T-helper 1 cell treated with Interleukin-12 subunit alpha and Interleukin-12 subunit beta and Interleukin-4 antibody, amounts not matched to agents 30 μg/mL and 1 μg/mL, for 36 hours (primary cell): ENCODE results near the gene PTPRN2.
"Not testable (repeated sequence)": the region's sequence is repeated elsewhere in the genome, so short reads cannot be mapped to it uniquely, and the experiment has no call there.

Experiments
- H3K27ac Mint-ChIP-seq: one replicate; pipeline ENCODE4 v1.8.0; 2021; ENCODE audit warnings: mild to moderate bottlenecking, mixed read lengths
- H3K27me3 Mint-ChIP-seq: one replicate; pipeline ENCODE4 v1.8.0; 2021; ENCODE audit warnings: low read depth, mixed read lengths
- H3K36me3 Mint-ChIP-seq: one replicate; pipeline ENCODE4 v1.8.0; 2021; ENCODE audit warnings: low read depth, mixed read lengths
- H3K4me1 Mint-ChIP-seq: one replicate; pipeline ENCODE4 v1.8.0; 2021; ENCODE audit warnings: low read depth, mixed read lengths
- H3K4me3 Mint-ChIP-seq: one replicate; pipeline ENCODE4 v1.8.0; 2021; ENCODE audit warnings: mild to moderate bottlenecking, moderate library complexity, mixed read lengths
- H3K9me3 Mint-ChIP-seq: one replicate; pipeline ENCODE4 v1.8.0; 2021; ENCODE audit warnings: mixed read lengths

PTPRN2 gene

DNA sequence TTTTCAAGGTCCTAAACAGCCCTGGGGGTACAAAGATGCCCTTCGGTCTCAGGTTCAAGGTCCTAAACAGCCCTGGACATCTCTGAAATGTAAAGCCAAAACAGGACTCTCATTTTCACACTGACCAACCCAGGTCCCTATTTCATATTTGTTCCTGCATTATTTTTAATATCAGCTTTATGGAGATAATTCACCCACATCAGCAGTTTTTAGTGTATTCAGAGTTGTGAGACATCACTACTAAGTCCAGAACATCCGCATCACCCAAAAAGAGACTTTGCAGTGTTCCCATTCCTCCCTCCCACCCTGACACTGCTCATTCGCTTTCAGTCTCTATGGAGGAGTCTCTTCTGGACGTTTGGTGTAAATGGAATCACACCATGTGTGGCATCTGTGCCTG lies 420.2 kb downstream of the PTPRN2 start:
- H3K4me3 Mint-ChIP-seq, result no peak overlapping the region
- H3K36me3 Mint-ChIP-seq, result no peaks in the 10 kb centered on the region
- no peaks in the 10 kb centered on the region for H3K4me1 Mint-ChIP-seq
- H3K9me3 Mint-ChIP-seq, result peaks cover 14% of the 10 kb centered on the region
- H3K27ac Mint-ChIP-seq, result no peak overlapping the region
- no peaks in the 10 kb centered on the region for H3K27me3 Mint-ChIP-seq

DNA sequence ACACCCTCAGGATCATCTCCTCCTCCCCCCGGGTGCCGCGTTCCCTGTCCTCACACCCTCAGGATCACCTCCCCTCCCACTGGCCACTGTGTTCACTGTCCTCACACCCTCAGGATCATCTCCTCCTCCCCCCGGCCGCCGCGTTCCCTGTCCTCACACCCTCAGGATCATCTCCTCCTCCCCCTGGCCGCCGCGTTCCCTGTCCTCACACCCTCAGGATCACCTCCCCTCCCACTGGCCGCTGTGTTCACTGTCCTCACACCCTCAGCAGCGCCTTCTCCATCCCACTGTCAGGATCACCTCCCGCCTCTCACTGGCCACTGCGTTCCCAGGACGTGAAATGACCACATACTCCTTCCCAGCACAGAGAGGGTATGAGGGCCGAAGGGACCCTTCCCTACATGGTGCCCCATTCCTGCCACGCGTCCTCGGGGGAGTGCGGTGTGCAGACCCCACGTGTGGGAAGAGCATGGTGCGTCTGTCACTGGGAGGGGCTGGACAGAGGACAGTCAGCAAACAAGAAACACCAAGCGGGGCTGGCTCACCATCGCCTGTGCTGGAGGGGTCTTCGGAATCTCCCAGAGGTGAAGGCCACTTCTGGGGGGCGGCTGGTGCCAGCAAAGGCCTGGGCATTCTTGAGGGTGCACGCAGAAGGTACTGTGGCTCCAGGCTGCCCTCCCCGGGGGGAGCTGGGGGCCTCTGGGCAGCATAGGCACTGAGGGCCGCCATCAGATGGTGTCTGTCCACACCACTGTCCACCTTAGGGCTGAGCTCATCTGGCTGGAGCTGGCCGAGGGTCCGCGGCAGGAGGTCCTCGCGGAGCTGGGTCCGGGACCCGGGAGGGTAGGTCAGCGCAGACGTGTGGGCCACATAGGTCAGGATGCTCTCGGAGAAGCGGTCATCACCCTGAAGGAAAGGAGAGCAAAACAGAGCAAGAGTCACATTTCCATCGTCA lies 421.0 kb downstream of the PTPRN2 start:
- no peaks in the 10 kb centered on the region for H3K27me3 Mint-ChIP-seq
- H3K27ac Mint-ChIP-seq, result no peak overlapping the region
- peaks cover 12% of the 10 kb centered on the region for H3K9me3 Mint-ChIP-seq
- H3K36me3 Mint-ChIP-seq, result no peaks in the 10 kb centered on the region
- no peak overlapping the region for H3K4me3 Mint-ChIP-seq
- H3K4me1 Mint-ChIP-seq, result no peaks in the 10 kb centered on the region

DNA sequence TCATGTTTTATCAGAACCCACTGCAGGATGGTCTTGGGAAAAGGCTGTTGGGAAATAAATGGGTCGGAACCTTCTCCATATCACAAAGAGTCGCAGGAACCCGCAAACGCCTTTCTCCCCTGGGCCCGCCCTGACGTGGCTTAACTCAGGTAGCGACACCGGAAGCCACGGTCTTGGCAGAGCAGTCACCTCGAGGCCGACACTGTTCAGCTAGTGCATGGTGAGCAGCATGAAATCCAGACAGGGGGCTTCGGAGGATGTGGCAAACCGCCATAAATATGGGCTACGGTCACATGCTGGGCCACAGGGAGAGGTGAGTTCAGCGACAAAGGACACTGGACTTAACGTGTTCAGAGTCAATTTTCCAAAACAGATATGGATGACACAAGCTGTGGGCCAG lies 421.9 kb downstream of the PTPRN2 start:
- Mint-ChIP-seq H3K27me3 (no peaks in the 10 kb centered on the region), H3K4me1 (no peaks in the 10 kb centered on the region), H3K27ac (no peak overlapping the region), H3K4me3 (no peak overlapping the region), H3K9me3 (peaks cover 12% of the 10 kb centered on the region), H3K36me3 (no peaks in the 10 kb centered on the region)

DNA sequence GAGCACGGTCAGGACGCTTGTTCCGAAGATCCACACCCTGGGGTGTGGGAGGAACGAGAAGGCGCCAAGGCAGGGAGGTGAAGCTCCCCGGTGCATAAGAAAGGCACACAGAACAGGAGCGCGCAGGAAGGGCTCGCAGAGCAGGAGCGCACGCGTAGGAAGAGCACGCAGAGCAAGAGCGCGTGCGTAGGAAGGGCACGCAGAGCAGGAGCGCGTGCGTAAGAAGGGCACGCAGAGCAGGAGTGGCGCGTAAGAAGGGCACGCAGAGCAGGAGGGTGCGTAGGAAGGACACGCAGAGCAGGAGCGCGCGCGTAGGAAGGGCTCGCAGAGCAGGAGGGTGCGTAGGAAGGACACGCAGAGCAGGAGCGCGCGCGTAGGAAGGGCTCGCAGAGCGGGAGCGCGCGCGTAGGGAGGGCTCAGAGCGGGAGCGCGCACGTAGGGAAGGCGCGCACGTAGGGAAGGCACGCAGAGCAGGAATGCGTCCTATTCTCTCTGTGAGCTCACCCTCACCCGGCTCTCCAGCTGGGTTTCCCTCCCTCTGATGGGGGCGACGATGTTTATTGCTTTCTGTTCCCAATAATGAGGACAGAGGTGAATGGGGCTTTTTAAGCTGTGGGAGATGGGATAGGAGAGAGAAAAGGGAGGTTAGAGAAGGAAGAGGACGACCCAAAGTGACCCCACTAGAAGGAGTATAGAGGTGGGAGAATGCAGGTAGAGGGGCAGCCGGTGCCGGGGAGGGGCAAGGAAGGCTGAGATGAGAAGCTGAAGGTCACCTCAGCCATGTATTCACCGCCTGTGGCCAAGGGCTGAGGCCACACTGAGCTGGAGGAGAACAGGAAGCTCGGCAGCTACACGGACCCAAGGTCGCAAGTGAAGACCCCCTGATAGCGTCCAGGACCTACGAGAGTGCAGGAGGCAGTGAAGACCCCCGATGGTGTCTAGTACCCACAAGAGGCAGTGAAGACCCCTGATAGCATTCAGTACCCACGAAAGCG lies 423.2 kb downstream of the PTPRN2 start:
- H3K36me3 Mint-ChIP-seq, result no peaks in the 10 kb centered on the region
- H3K27me3 Mint-ChIP-seq, result no peaks in the 10 kb centered on the region
- H3K4me1 Mint-ChIP-seq, result no peaks in the 10 kb centered on the region
- H3K27ac Mint-ChIP-seq, result no peak overlapping the region
- peaks cover 12% of the 10 kb centered on the region for H3K9me3 Mint-ChIP-seq
- no peak overlapping the region for H3K4me3 Mint-ChIP-seq

DNA sequence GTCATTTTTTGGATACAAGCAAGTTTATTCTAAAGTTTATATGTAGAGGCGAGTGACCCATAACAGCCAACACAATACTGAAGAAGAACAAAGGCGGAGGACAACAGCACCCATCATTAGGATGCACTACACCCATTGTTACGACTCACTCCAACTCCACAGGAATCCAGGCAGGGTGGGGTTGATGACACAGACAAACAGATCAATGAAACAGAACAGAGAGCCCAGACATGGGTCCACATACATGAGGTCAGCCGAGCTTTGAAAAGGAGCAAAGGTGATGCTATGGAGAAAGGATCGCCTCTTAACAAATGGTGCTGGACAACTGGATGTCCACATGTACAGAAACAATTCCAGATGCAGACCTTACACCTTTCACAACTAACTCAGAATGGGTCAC lies 426.4 kb downstream of the PTPRN2 start:
- Mint-ChIP-seq H3K36me3 (no peaks in the 10 kb centered on the region), H3K9me3 (peaks cover 12% of the 10 kb centered on the region), H3K27ac (no peak overlapping the region), H3K27me3 (no peaks in the 10 kb centered on the region), H3K4me1 (no peaks in the 10 kb centered on the region), H3K4me3 (no peak overlapping the region)

DNA sequence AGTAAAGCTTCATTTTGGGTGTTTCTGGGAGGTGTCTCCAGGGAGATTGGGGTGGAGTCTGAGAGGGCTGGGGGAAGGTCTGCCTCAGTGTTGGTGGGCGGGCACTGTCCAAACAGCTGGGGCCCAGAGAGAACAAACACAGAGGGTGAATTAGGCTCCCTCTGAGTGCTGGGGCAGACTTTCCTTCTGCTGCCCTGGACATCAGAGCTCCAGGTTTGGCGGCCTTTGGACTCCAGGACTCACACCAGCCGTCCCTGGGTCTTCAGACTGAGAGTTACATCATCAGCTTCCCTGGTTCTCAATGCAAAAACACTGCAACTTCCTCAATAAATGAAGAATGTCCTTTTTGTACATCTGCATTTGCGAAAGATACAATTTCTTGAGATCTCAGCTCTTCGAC lies 427.4 kb downstream of the PTPRN2 start:
- peaks cover 18% of the 10 kb centered on the region for H3K9me3 Mint-ChIP-seq
- no peak overlapping the region for H3K27ac Mint-ChIP-seq
- H3K27me3 Mint-ChIP-seq, result no peaks in the 10 kb centered on the region
- no peaks in the 10 kb centered on the region for H3K4me1 Mint-ChIP-seq
- no peaks in the 10 kb centered on the region for H3K36me3 Mint-ChIP-seq
- no peak overlapping the region for H3K4me3 Mint-ChIP-seq

DNA sequence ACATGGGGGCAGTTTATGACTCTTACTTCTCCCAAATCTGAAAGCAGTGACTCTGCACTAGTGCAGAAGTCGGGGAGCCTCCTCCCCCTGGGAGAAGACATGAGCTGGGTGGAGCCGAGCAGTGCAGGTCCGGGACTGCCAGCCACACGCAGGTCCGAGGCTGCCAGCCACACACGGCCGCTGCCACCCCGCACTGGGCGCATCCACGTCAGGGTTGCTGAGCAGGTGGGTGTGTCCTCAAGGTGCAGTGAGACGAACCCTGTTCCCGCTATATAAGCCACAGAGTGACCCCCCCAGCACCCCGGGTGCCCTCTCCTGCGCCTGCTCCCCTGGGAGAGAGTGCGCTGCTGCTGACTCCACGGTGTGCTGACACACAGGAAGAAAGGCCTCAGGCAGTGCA lies 430.2 kb downstream of the PTPRN2 start:
- H3K27ac Mint-ChIP-seq, result no peak overlapping the region
- H3K9me3 Mint-ChIP-seq, result peaks cover 13% of the 10 kb centered on the region
- no peaks in the 10 kb centered on the region for H3K27me3 Mint-ChIP-seq
- H3K4me1 Mint-ChIP-seq, result no peaks in the 10 kb centered on the region
- no peaks in the 10 kb centered on the region for H3K36me3 Mint-ChIP-seq
- no peak overlapping the region for H3K4me3 Mint-ChIP-seq

DNA sequence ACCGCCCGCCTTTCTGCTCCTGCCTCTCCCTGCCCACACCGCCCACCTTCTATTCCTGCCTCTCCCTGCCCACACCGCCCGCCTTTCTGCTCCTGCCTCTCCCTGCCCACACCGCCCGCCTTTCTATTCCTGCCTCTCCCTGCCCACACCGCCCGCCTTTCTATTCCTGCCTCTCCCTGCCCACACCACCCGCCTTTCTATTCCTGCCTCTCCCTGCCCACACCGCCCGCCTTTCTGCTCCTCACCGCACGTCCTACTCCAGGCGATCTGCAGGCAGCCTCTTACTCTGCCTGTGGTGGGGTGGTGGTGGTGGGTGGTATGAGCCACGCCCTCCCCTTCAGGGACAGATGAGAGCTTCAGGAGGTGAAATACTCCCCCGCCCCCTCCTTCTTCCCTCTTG lies 436.4 kb downstream of the PTPRN2 start:
- not testable (repeated sequence) for H3K4me1 Mint-ChIP-seq, H3K27ac Mint-ChIP-seq, H3K4me3 Mint-ChIP-seq, H3K36me3 Mint-ChIP-seq, H3K27me3 Mint-ChIP-seq
- H3K9me3 Mint-ChIP-seq, result peaks cover 16% of the 10 kb centered on the region

DNA sequence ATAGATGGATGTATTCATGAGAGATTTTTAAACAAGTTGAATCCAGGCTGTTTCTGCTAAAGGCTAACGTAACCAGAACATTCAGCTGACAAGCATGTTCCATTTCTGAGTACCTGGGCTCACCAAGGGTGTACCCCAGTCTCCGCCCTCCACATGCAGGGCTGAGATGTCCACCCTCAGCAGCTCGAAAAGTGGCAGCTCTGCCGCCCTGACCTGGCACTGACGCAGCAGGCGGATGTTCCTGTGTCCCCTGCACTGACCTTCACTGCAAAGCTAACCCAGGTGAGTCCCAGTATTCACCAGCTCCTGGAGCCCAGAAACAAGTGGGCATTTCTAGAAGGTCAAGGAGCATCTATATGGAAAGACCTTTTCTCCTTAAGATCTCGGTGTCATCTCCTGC lies 437.4 kb downstream of the PTPRN2 start:
- H3K4me3 Mint-ChIP-seq, result no peak overlapping the region
- no peaks in the 10 kb centered on the region for H3K36me3 Mint-ChIP-seq
- H3K9me3 Mint-ChIP-seq, result peaks cover 18% of the 10 kb centered on the region
- H3K27ac Mint-ChIP-seq, result no peak overlapping the region
- H3K4me1 Mint-ChIP-seq, result no peaks in the 10 kb centered on the region
- no peaks in the 10 kb centered on the region for H3K27me3 Mint-ChIP-seq

DNA sequence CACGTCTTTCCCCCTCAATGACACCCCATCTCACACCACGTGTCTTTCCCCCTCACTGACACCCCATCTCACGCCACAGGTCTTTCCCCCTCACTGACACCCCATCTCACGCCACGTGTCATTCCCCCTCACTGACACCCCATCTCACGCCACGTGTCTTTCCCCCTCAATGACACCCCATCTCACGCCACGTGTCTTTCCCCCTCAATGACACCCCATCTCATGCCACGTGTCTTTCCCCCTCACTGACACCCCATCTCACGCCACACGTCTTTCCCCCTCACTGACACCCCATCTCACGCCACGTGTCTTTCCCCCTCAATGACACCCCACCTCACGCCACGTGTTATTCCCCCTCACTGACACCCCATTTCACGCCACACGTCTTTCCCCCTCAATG lies 440.2 kb downstream of the PTPRN2 start:
- H3K27me3 Mint-ChIP-seq, H3K27ac Mint-ChIP-seq, H3K4me1 Mint-ChIP-seq, H3K36me3 Mint-ChIP-seq, H3K4me3 Mint-ChIP-seq: not testable (repeated sequence)
- H3K9me3 Mint-ChIP-seq, result peaks cover 28% of the 10 kb centered on the region

DNA sequence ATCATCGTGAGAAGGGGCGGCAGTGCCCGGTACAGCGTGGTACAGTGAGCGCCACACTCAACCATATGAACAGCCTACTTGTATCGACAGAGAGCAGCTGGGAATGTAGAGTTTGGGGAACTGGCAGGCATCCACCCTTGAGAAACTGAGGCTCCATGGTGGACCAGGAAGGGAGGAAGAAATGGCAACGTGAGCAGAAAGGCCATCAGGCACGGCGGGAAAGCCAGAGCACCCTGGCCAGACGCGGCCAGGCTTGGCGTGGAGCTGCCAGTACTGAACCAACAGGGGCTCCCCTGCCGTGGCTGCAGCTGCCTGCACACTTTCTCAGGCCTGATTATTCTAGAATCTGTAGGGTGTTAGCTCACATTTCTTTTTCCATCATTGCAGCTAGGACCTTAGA lies 442.3 kb downstream of the PTPRN2 start:
- Mint-ChIP-seq H3K36me3 (no peaks in the 10 kb centered on the region), H3K27ac (no peak overlapping the region), H3K4me3 (no peak overlapping the region), H3K9me3 (peaks cover 26% of the 10 kb centered on the region), H3K4me1 (no peaks in the 10 kb centered on the region), H3K27me3 (no peaks in the 10 kb centered on the region)

DNA sequence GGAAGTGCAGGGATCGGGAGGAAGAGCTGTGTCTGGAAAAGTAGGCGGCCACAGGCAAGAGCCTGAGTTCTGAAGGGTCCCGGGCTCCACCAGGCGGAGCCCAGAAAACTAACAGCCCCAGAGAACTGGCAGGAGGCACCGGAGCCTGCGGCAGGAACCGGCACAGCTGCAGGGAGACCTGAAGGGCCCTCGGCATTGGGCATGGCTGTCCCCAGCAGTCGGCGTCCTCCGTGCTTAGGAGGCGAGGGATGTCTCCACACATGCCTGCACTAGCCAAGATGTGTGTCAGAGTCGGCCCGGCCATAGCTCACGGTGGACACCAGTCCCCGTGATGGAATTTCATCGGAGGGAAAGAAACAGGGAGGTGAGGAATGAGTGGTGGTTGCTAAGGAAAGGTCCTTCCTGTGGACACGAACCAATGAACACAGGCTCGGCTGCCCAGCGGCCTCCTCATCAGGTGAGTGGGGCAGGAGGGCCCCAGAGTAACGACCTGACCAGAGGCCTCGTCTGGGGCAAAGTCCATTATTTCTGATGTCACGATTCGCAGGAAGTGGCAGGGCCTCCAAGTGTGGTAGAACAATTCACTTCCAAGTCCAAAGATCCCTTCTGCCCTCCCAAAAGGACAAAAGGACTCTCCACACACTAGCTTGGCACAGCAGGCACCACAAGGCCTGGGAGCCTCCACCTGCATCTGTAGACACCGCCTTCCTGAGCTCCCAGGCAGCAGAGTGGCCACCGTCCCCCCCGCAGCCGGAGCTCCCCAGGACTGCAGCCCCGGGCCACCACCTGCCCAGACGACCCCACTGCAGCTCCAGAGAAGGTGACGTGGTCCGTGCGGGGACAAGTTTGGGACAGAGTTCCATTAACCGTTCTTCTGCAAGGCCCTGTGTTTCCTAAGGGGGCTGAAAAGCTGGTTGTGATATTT lies 444.2 kb downstream of the PTPRN2 start:
- Mint-ChIP-seq H3K4me1 (no peaks in the 10 kb centered on the region), H3K36me3 (no peaks in the 10 kb centered on the region), H3K4me3 (no peak overlapping the region), H3K27me3 (no peaks in the 10 kb centered on the region), H3K27ac (no peak overlapping the region), H3K9me3 (peaks cover 32% of the 10 kb centered on the region)

DNA sequence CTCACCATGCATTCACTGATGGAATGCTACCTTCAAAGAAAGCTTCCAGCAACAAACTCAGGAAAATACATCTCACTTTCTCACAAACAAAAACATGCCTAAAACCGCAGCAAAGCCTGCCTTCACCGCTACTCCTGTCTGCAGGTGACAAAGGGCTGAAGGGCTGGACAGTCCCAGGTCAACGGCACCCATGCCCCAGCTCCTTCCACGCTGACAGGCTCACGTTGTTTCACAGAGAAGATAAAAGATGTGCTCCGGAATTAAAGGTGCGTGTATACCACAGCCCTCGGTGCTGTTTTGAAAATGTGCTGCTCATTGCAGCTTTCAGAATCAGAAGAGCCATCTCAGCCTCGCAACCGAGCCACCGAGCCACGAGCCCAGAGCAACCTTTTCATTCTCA lies 445.0 kb downstream of the PTPRN2 start:
- H3K4me3 Mint-ChIP-seq, result no peak overlapping the region
- H3K9me3 Mint-ChIP-seq, result peaks cover 32% of the 10 kb centered on the region
- H3K27ac Mint-ChIP-seq, result no peak overlapping the region
- H3K36me3 Mint-ChIP-seq, result no peaks in the 10 kb centered on the region
- H3K4me1 Mint-ChIP-seq, result no peaks in the 10 kb centered on the region
- no peaks in the 10 kb centered on the region for H3K27me3 Mint-ChIP-seq
